KG1 (cell line): ENCODE results near the gene XRRA1.
A peak's percentile ranks its signal among the peaks of the same experiment; 100 is the strongest.

ENCODE experiments used
- DNase-seq: peaks from one replicate; lab custom pipeline; 2025; lab: John Stamatoyannopoulos, UW

XRRA1 gene

DNA sequence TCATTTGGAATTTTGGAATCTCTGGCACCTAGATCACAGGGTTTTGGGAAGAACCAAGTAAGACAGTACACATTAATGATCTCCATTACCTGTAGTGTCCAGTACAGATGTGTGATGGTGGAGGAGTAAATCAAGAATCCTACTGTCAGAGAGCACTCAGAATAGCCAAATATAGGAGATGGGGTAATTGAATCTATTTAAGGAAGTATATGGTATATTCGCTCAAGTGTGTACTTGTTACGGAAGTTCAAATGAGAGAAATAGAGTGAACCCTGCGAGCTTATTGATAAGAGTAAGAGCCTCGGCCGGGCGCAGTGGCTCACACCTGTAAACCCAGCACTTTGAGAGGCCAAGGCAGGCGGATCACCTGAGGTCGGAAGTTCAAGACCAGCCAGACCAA, 2.3 kb upstream of the XRRA1 start:
- no peak for DNase-seq

DNA sequence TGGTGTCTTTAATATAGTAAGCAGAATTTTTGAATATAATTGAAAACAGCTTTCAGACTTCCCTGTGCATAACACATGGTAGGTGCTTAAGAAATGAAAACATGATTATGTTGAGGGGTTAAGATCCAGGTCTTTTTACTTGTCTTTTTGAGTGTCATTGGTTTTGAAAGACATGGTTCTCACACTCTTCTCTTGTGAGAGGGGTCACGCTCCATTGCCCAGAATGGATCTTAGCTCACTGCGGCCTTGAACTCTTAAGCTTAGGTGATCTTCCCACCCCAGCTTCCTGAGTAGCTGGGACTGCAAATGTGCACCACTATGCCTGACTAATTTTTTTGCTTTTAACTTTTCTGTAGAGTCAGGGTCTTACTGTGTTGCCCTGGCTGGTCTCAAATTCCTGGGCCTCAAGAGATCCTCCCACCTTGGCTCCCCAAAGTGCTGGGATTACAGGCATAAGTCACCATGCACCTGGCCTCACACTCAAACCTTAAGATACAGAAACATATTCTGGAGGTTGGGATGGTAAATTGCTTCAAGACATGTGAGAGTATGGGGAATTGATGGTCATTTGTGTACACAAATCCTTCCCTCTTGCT, 1.6 kb upstream of the XRRA1 start:
- no peak for DNase-seq

DNA sequence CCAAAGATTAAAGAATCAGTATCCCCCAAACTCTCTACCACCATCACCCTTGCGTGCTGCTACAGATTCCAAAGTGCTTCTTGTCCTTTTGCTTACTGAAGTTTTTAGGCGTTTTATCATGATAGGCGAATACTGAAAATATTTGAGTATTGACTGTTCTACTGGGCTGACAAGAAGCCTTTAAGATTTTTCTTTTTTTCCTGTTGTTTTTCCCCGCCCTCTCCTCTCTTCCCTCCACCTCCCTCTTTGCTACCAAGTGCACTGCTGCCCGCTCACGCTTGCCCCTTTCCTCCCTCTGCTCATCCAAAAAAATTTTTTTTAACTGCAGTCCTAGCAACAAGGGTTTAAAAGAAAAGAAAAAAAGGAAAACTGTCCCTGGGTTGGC, 854 bp upstream of the XRRA1 start:
- no peak for DNase-seq

DNA sequence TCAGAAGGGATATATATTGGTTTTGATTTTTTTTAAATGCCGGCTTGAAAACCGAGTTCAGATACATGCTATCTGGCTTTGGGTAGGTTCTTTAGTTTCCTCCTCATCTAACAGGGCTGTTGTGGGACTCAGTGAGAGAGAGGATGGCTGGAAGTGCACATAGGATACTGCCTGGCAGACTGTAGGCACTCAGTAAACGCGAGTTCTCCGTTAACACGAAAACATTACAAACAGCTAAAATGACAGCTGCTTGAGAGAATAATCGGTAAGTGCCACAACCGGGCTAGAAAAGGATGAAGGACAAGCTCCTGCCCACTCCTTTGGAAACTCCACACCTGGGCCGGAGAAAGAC, 369 bp downstream of the XRRA1 start:
- peak; percentile 83 for DNase-seq

GRCh38 chr11:74942073-74942759, 6.7 kb downstream of the XRRA1 start:
- no peak for DNase-seq

DNA sequence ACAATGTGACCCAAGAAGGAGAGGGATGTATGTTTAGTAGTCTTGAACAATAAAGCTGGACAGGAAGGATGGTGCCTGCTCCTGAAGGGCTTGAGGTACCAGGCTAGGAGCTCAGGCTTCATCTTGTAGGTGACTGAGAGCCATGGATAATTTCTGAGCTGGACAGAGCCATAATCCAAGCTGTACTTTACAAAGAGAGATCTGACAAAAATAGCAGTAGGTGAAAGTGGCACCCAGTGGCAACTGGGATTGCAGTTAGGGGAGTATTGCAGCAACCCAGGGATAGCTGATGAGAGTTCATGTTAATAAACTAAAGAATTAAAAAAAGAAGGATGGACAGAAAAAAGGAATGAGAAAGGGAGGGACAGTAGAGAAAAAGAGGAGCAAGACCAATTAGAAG, 7.4 kb downstream of the XRRA1 start:
- DNase-seq: no peak

- DNase-seq: no peak
These were observed 11.0 kb downstream of the XRRA1 start for GRCh38 chr11:74937696-74938475.

DNA sequence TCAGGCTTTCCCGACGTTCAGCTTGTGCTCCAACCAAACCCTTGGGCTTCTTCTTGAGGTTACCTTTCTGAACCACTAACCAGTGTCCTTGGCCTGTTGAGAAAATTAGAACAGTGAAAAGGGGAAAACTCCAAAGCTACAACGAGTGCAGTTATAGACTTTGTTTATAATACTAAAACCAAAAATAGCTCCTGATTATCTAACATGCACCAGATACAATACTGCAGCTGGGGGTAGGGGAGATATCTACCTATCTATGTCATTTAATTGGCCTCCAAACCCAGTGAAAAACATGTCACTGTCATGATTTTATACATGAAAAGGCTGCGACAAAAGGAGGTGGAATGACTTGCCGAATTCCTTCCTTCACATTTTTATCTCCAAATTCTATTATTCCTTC, 11.9 kb downstream of the XRRA1 start:
- no peak for DNase-seq

GRCh38 chr11:74936087-74936486, 12.8 kb downstream of the XRRA1 start:
- no peak for DNase-seq

DNA sequence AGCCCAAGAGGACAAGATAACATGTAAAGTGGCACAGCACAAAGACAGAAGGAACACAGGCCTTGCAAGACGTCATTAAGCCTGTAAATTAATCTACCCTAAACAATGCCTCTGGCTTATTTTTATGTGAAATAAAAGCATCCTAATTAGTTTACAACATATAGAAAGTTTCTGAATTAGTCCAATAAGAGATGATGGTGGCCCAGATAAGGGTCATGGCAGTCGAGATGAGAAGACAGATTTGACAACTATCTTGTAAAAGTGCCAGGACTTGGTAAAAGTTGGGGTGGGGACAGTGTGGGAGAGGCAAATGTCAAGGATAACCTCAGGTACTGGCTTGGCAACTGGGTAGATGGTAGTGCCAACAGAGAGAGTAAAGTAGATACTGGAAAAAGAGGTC, 13.6 kb downstream of the XRRA1 start:
- no peak for DNase-seq

GRCh38 chr11:74933765-74934164, 15.1 kb downstream of the XRRA1 start:
- no peak for DNase-seq

DNA sequence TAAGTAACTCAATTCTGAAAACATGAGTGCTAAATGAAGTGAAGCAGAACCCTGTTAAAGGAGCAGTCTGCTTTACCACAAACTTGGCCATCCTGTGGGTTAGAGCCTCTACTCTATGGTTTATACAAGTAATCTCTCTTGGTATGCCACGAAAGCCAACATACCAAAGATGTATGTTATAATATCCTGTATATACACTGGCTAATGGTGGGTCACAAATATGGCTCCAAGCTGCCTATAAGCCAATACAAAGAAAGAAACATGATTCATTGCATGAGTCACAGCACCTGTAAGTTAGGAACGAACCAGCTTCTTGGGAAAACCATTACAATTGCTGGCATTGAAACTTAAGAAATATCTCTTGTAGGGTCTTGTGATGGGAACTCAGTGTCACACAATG, 16.1 kb downstream of the XRRA1 start:
- DNase-seq: no peak

- DNase-seq: no peak
These were observed 16.7 kb downstream of the XRRA1 start for GRCh38 chr11:74932169-74932568.

DNA sequence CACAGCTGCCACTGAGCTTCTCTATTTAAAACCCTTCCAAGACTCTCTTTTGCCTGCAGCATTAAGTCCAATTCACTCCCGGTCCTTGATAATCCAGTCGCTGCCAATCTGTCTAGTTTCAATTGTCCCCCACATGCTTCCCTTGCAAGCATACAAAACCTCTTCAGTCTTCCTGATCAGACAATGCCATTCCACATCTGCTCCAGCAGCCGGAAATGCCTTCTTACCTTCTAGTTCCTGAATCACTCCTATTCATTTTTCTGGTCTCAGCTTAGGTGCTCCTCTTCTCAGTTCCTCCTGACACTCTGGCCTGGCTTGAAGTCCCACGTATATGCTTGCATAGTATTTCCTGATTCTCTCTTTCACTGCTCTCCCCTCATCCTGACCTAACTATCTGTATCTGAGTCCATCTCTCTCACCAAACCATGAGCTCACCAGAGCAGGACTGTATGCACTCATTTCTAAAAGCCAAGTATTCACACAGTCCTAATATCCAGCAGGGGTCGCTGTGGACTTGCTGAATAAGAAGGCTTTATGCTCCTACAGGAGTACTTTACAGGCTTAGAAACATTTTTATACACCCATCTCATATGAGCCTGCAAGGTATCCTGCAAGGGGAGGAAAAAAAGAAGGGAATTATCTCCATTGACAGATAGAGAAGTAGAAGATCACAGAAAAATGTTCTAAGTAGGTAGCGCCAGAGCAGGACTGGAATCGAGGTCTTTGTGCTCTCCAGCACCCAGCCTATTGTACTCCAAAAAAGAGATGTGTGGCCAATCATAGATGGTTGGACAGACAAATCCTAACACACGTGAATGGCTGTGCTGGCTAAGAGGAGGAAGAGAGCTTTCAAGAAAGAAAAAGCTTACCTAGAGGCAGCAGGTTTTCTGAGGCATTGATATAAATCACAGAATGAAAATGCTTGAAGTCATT, 19.2 kb downstream of the XRRA1 start:
- peak; percentile 81 for DNase-seq

GRCh38 chr11:74927496-74927895, 21.4 kb downstream of the XRRA1 start:
- DNase-seq: no peak

- DNase-seq: no peak
These were observed 22.4 kb downstream of the XRRA1 start for GRCh38 chr11:74926304-74927030.

DNA sequence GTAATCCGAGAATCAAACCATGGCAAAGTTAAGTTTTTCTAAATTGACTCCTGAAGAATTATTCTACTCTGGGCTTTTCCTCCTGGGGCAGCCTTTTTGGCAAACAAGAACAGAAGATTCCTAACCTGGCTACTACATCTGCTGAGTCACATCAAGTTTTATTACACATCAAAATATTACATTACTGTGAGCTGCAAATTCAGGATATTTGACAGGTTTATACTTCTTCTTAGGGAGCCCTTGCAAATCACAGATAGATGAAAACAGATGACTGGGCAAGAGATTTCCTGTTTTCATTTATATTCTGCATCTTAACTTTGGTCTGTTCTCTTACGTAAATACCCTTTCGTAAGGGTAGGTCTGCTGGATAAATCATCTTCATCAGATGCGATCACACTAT, 23.6 kb downstream of the XRRA1 start:
- no peak for DNase-seq

- DNase-seq: no peak
These were observed 25.8 kb downstream of the XRRA1 start for GRCh38 chr11:74923125-74923524.

DNA sequence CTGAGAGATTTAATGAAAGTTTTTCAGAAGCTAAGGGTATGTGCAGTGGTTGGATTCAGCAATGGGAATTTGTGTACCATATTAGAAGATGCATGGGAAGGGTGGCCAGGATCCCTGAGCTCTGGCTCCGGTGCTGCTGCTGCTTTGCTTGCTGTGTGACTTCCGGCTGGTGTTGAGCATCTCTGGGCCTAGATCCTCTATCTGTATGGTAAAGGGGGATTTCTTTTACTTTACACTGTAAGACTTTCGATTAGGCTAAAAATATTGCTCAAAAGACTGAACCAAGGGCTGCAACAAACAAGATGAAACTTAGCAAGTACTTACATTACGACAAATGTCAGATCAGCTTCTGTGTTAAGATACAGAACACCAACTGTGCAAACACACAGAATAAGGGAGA, 39.1 kb downstream of the XRRA1 start:
- no peak for DNase-seq

DNA sequence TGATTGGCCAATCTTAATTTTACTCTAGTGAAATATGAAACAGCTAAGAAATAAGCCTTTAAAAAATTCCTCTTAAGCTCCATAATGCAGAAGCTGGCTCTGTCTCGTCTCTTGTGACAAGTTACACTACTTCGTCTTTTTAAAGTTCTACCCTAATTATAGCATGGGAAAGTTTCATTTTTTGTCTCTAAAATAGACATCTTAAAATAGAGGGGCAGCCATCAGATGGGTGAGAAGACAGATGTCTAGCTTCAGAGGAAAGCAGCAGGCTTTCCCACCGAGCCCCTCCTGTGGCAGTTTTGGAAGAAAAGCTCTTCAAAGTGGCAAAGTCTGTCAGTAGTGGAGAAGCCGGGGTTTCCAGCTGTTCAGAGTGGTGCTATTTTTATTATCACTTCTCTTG, 39.5 kb downstream of the XRRA1 start:
- no peak for DNase-seq

- no peak for DNase-seq
These were observed 43.6 kb downstream of the XRRA1 start for GRCh38 chr11:74905326-74905725.

DNA sequence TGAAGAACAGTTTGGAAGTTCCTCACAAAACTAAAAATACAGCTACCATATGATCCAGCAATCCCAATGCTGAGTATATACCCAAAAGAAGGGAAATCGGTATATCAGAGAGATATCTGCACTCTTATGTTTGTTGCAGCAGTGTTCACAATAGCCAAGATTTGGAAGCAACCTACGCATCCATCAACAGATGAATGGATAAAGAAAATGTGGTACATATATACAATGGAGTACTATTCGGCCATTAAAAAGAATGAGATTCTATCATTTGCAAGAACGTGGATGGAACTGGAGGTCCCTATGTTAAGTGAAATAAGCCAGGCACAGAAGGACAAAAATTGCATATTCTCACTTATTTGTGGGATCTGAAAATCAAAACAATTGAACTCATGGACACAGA, 46.5 kb downstream of the XRRA1 start:
- DNase-seq: no peak
